NCI-H460 (cell line): ENCODE results near the gene SCN8A. TPM values are rescaled to one million over a fixed set of nuclear protein-coding genes. Genes with fewer than 3 reads are reported as not detected.
"Not testable (repeated sequence)": the region's sequence is repeated elsewhere in the genome, so short reads cannot be mapped to it uniquely, and the experiment has no call there.

Experiments
- DNase-seq: peaks from one replicate; pipeline ENCODE4 v3.0.0-alpha.2; 2016; ENCODE audit warnings: low read depth; ENCODE audit errors: extremely low read depth
- total RNA-seq: library from RNA; depleted of rRNA; stranded (reverse); fragments of >200 nt; shearing (Covaris generic); gene quantifications from 2 replicates; pipeline ENCODE4 v1.2.3, GENCODE V29; 2014

SCN8A gene
- total RNA-seq, 1 experiment from 2014 or later = 0.02 TPM

DNA sequence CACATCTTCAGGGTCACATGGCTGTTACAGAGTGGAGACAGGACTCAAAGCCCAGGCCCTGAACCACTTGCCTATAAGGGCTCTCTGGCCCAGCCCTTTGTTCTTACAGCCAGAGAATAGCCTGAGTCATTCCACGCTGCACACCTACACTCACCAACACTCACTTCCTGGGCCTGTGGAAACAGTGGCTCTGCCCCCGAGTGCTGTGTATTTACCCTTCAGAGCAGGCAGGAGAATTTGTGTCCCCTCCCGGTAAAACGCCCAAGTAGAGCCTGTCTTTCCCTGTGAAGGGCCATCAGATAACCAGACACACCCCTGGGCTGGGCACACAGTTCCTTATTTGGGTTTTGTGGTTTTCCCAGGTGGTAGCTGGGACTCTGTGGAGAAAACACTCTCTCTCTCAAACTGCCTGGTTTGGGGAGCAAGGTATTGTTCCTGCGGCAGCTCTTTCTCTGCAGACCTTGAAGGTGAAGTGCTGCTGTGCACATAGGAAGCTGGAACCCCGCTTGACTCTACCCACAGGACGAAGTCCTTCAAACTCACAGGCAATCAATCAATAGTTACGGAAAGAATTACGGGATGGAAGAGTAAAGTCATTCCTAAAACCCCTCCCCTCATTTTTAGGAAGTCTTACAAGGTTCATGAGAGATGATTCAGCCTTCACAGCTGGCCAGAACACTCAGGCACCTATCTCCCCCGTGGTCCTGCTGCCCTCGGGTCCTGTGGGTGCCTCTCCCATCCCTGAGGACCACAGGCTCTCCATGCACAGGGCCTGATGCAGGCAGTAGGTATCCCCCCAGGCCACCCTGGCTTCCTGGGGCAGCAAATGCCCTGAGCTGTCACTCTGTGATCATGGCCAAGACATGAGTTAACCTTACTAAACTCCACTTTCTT, 237.1 kb downstream of the SCN8A start:
- no peak for DNase-seq

DNA sequence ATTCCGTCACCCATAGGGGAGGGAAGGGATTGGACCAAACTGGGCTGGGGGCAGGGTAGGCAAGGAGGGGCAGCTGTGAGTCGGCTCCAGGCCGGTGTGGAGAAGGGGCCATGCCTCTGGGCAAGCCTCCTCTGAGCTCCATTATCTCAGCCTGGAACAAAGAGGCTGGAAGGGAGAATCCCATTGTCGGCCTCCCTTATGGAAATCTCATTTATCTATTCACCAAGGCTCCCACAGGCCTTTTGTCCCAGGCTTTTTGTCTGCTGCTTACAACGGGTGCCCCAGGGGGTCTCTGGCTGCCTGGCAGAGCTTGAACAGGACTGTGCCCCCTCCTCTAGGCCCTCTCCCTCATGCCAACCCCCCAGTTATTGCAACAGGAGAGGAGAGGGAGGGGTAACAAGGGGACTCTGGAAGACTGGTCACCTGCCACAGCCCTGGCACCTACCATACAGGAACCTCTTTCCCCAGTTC, 238.0 kb downstream of the SCN8A start:
- DNase-seq = no peak

DNA sequence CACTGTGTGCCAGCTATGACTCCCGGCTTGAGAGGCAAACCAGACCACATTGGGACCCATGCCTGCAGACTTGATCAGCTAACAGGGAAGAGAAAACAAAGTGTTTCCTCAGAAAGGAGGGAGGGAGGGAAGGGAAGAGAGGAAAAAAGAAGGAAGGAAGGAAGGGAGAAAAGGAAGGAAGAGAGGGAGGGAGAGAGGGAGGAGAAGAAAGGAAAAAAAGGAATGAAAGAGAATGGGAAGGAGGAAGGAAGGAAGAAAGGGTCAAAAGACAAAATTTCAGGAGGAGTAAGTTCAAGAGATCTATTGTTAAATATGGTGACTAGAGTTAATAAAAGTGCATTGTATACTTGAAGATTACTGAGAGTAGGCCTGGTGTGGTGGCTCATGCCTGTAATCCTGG, 238.6 kb downstream of the SCN8A start:
- DNase-seq = no peak

DNA sequence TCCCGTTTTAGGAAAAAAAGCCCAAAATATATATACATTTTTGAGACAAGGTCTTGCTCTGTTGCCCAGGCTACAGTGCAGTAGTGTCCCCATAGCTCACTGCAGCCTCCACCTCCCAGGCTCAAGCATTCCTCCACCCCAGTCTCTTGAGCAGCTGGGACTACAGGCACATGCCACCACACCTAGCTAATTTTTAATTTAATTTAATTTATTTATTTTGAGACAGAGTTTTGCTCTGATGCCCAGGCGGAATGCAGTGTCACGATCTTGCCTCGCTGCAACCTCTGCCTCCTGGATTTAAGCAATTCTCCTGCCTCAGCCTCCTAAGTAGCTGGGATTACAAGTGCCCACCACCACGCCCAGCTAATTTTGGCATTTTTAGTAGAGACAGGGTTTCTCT, 240.8 kb downstream of the SCN8A start:
- not testable (repeated sequence) for DNase-seq

DNA sequence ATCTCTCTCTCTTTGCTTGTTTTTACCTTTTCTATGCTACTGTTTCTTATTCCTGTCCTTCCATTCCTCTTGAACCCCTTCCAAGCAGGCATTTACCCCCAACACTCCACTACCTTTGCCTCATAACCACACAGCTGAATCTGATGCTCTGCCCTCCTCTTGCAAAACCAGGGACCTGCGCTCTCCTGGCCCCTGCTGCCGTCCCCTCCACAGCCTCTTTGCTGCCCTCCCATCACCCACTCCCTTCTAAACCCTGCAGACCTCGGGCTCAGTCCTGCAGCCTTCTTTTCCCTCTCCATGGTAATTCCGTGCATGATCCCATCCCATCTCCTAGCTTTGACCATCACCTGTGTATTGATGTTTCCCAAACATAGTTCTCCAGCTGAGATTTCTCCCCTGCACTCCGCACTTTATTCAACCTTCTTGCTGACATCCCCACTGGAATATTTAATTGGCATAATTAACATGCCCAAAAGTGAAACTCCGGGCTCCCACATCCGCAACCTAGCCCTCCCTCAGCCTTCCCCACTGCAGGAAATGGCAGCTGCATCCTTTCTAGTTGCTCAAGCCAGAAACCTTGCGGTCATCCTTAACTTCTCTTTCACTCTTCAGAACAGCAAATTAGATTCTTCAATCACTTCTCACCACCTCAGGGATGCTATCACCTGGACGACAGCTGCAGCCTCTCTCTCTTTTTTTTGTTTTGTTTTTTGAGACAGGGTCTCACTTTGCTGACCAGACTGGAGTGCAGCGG, 241.5 kb downstream of the SCN8A start:
- DNase-seq = no peak

DNA sequence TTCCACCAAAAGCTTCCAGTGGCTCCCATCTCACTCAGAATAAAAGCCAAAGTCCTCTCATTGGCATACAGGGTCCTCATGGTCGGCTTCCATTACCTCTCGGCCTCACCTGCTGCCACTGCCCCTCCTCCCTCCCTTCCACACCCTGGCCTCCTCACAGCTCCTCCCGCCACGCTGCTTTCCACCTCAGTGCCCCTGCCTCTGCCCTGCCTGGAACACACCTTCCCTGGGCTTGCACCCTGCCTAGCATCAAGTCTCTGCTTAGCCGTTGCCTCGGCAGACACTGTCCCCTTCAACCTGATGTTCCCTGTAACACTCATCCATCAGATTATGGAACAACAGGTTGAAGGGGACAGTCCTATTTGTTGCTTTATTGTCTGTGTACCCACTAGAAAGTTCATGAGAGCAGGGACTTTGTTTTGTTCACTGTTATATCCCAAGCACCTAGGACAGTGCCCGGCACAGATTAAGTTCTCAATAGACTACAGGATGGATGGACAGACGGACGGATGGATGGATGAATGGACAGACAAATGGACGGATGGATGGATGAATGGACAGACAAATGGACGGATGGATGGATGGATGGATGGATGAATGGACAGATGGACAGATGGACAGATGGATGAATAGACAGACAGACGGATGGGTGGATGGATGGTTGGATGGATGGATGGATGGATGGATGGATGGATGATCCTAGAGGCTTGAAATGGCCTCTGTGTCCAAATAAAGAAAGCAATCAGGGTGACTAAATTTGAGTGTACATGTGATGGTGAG, 242.6 kb downstream of the SCN8A start:
- DNase-seq = no peak

DNA sequence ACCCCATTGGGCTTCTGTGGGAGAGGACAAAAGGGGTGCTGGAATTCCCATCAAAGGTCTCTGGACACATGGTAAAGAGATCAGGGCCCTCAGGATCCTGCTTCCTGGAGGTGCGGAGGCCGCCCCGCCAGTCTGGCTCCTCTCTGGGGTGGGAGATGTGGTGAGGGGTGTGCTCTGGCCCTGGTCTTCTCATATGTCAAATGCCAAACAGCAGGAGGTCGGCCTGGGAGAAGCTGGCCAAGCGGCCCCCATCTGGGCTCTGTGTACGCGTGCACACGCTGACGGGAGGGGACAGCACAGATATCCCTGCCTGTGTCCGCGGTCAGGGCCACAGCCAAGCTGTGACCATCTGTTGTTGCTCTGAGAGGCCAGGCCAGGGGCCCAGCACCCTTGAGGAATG, 243.4 kb downstream of the SCN8A start:
- no peak for DNase-seq

DNA sequence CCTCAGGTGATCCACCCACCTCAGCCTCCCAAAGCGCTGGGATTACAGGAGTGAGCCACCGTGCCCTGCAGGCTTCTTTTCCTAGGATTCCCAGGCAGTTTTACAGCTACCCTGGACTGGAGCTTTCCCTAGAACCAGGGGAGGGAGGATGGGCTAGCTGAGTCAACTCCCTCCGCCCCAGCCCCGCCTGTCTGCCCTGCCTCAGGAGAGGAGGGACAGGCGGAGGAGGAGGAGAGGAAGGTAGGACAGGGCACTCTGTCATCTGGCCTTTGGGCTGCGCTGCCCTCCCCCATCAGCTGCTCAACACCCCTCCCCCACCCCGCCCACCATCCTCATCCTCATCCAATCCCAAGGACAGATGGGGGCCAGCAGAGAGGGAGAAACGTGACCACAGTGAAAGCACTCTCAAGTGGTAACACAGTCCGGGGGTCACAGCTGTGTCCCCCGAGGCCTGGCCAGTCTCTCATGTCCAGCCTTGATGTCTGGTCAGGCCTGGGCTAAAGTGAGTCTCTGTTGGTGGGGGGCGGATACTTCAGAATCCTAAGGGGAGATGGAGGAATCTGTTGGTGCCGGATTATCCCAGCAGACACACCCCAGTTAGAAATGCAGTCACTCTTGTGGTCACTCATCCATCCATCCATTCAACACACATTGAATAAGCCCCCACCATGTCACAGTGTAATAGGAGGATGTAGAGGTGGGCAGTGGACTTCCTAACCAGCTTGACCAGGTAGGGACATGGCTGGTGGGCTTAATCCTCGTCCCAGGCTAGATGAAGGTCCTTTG, 245.2 kb downstream of the SCN8A start:
- DNase-seq = no peak

DNA sequence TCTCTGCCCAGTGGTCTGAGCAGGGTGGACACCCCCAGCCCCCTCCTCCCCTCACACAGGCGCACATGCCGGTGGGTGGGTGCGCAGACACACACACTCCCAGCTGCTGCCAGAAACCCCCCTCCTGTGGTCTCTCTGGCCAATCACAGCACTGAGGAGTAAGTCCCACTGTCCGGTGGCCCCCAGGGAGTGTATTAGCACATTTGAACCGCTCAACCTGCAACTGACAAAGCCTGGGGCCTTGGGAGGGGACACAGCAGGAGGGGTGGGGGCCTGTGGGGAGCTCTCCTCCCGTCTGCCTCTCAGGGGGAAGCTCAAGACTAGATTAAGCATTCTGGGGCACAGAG, 245.8 kb downstream of the SCN8A start:
- DNase-seq = no peak

DNA sequence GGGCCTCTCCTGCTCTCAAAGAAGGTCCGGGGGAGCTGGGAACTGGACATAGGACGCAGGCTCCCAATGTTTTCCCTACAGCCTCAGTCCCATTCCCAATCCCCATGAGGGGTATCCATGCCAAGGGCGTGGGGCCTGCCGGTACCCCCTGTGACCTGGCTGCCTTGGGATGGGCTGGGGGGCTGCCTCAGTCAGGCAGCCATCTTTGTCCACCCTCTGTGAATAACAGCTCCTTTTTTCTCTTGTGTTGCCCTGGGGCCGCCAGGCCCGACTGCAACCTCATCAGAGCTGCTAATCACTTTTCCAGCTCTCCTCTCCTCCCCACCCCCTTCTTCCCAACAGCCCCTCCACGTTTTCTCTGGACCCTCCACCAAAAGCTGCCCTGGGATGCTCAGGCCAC, 246.3 kb downstream of the SCN8A start:
- DNase-seq = no peak

DNA sequence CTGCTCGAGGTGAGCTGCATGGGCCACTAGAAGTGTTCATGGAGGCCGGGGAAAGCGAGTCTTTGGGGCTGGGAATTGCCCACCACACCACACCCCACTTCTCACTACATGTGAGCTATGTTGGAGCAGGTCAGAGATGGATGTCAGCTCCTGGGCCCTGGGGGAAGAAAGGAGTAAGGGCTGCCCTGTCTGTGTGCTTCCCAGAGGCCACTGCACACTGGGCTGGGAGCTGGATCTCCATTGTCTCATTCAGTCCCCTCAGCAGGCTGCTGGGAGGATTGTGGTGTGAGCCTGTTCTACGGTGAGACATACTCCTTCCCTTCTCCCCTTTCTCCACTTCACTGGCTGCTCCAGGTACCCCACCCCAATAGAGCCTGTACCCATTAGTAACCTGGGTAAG, 247.0 kb downstream of the SCN8A start:
- DNase-seq = no peak

DNA sequence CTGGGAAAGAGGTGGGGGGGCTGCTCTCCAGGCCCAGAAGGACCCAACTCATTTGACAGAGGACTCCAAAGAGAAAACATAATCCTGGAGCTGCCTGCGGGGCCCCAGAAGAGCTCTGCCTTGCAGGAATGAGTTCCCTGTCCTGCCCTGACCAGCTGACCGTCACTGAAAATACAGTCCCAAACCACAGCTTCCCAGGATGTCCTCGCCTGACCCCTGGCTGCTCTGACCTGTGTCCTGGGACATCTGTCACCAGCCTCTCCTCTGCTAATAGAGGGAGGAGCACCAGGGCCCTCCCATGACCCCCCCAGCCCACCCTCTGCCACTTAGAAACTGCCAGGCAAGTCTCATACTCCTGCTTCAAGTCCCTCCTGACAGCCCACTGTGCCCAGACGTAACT, 247.7 kb downstream of the SCN8A start:
- DNase-seq = no peak

DNA sequence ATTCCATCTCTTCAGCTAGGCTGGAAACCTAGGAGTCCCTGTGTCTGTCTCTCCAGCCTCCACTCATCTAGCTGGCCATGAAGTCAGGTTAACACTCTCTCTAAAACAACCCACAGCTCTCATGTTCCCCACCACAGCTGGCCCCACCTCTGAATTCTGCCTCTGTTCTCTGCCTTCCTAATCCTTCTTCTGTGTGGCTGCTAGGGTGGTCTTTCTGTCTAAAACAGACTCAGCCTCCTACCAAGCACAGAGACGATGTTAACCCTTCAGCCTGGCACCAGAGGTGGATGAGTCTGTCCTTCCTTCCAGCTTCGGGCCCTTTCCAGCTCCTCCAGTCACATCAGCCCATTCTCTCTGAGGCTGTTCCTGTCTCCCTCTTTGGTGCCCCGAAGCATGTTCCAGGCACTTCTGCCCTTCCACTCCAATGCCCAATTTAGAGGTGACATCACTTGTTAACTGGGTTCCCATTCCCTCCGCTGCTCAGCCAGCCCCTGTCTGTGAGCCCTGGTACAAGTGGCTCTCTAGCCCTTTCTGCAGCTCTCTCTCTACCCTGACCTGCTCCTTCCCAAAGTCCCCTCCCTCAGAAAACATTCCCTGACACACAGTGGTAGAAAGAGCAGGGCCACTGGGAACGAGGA, 248.4 kb downstream of the SCN8A start:
- DNase-seq = no peak

DNA sequence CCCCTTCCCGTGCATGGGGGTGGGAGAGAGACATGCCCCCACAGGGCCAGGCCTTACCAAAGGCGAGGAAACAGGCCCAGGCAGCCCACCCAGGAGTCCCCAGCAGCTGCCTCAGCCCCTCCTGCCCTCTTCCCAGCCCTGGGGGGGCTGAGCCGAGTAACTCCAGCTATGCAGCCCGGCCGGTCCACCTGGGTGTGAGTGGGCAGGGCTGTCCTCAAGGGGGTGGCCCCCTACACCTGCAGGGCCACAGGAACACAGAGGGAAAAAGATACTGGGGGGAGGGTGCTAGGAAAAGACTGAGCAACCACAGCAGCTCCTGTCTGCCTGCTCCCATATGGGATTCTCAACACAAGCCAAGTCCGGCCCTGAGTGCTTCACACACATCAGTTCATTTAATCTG, 249.9 kb downstream of the SCN8A start:
- DNase-seq = no peak

DNA sequence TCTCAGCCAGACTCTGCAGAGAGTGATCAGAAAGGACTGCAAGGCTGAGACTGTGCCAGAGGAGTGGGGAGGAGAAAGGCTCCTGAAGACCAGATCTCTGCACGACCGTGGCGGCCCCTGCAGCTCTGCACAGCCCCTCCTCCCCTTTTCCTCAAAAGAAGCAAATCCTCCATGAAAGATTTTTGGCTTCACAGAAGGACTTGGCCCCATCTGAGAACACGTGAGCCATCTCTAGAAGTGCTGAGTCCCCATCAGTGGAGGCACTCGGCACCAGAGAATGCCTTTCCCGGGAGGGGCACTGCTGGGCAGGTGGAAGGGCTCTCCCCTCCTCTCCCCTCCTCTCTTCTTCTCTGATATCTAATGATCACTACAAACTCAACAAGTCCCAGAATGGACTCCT, 250.7 kb downstream of the SCN8A start:
- DNase-seq = no peak

DNA sequence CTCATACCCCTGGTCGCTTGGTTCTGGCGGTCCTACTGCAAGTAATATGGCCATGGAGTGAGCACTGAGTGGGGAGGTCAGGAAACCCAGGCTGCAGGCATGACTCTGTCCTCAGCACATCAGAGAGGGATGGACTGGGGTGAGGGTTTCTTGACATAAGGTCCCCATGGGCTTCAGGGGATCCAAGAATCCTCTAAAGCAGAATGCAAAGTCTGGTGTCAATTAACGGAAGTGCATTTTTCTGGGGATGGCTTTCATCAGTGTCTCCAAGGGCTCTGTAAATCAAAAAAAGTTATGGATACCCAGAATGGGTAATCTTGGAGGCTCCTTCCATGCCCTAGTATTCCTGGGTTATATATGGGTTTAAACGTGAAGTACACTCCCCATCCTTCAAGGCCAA, 253.8 kb downstream of the SCN8A start:
- DNase-seq = no peak

DNA sequence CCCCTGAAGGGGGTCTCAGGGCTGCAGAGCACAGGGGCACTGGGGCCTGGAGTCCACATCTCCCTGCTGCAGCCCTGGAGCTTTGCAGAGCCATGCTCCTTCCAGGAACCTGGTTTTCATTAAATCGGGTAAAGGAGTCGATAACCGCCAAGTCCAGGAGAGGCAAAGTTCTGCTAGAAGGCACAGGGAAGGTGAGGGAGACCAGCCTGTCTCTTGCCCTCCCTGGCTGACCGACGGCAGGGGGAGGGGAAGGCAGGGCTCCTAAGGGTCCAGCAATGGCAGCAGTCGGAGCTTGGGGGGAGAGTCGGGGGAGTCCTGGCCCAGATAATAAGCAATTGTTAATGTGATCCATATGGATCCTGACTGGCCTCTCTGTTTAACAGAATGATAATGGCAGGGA, 254.4 kb downstream of the SCN8A start:
- no peak for DNase-seq

DNA sequence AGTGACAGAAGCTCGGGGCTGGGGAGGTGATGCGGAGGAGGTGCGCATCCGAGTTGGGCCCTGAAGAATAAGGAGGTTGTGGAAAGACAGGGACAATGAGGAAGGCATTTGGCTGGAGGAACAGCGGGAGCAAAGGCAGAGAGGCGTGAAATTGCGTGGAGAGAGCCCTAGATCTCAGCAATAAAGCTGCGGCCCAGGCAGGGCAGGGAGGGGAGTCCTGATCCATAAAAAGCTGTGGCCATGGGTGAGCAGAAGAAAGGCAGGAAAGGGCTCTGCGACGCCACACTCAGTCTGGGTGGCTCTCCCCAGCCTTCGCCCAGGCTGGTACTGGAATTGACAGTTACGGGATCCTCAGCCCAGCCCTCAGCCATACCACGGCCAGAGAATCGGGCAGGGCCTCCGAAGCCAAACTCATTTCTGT, 255.2 kb downstream of the SCN8A start:
- DNase-seq = no peak

DNA sequence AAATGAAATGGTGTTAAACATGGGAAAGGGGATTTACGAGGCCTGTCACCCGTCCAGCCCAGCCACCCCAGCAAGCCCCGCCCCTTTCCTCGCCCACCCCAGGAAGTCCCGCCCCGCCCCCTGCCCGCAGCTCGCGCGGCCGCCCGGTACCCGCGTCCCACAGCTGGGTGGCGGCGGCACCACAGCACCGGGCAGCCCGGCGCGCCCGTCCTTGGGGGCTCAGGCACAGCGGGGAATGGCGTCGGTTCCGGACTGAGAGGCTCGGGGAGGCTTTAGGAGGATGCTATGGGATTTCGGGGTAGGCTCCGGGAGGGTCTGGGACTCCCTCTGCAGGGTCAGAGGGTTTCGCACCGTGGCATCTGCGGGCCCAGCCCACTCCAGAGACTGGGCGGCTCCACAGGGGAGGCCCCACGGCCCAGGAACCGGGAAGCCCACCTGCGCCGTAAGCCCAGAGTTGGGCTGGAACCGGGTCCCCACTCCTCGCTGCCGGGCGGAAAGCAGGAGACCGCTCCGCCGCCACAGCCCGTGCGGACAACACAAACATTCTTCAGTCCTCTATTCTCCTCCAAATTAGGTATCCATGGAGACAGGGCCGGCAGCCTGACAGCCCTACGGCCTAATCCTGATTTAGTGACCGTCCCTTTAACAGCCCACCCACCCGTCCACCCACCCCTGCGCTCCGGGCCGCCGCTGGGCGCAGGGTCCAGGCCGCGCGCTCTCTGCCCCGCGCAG, 256.0 kb downstream of the SCN8A start:
- no peak for DNase-seq
